Neural cell (in vitro differentiated cells): ENCODE measurements around the gene YY1. TPM values are rescaled to one million over a fixed set of nuclear protein-coding genes. Genes with fewer than 3 reads are reported as not detected.

Experiments used
- H2AFZ ChIP-seq: fragments of 200-600, 300-800 bp; sonication (generic), shearing (Covaris generic); 2 replicates; pipeline ENCODE4 v1.6.0; 2014; ENCODE audit warnings: low read depth, mild to moderate bottlenecking, antibody characterized with exemption, low read length, moderate library complexity
- H3F3A ChIP-seq: fragments of 200-600 bp; shearing (Covaris generic); 2 replicates; pipeline ENCODE4 v1.6.1; 2016; ENCODE audit warnings: mild to moderate bottlenecking, moderate library complexity, mixed read lengths, antibody characterized with exemption, low read length; ENCODE audit not compliant: insufficient read depth, poor library complexity, severe bottlenecking
- H3K27ac ChIP-seq: fragments of 200-600, 300-800 bp; sonication (generic), shearing (Covaris generic); 2 replicates; pipeline ENCODE4 v1.5.1; 2014; ENCODE audit warnings: mild to moderate bottlenecking, low read length, moderate library complexity
- H3K27me3 ChIP-seq: fragments of 300-800, 200-600 bp; sonication (generic), shearing (Covaris generic); 2 replicates; pipeline ENCODE4 v1.6.0; 2014; ENCODE audit warnings: mild to moderate bottlenecking, low read depth, low read length, moderate library complexity; ENCODE audit not compliant: insufficient read depth
- H3K36me3 ChIP-seq: fragments of 300-800, 200-600 bp; sonication (generic), shearing (Covaris generic); 2 replicates; pipeline ENCODE4 v1.5.1; 2014; ENCODE audit warnings: mild to moderate bottlenecking, antibody characterized with exemption, low read length, moderate library complexity; ENCODE audit not compliant: insufficient read depth
- H3K4me2 ChIP-seq: fragments of 300-800, 200-600 bp; sonication (generic), shearing (Covaris generic); 2 replicates; pipeline ENCODE4 v1.6.0; 2014; ENCODE audit warnings: mild to moderate bottlenecking, low read length
- H3K4me3 ChIP-seq: fragments of 300-800, 200-600 bp; sonication (generic), shearing (Covaris generic); 2 replicates; pipeline ENCODE4 v1.5.1; 2014; ENCODE audit warnings: mild to moderate bottlenecking, low read length, moderate library complexity
- H3K79me2 ChIP-seq: fragments of 200-600 bp; shearing (Covaris generic); replicated peaks from 2 replicates; pipeline ENCODE4 v1.6.0; 2014; ENCODE audit warnings: mild to moderate bottlenecking, low read length, moderate library complexity; ENCODE audit not compliant: insufficient read depth
- H3K9ac ChIP-seq: fragments of 300-800, 200-600 bp; sonication (generic), shearing (Covaris generic); 2 replicates; pipeline ENCODE4 v1.6.1; 2016; ENCODE audit warnings: mild to moderate bottlenecking, low read length, mixed read lengths
- H3K9me2 ChIP-seq: fragments of 200-600 bp; shearing (Covaris generic); 2 replicates; pipeline ENCODE4 v1.6.1; 2016; ENCODE audit warnings: mild to moderate bottlenecking, low read length, mixed read lengths; ENCODE audit not compliant: insufficient read depth
- H3K9me3 ChIP-seq: fragments of 200-600, 300-800 bp; sonication (generic), shearing (Covaris generic); 2 replicates; pipeline ENCODE4 v1.6.1; 2016; ENCODE audit warnings: mild to moderate bottlenecking, mixed run types, low read length, moderate library complexity, mixed read lengths
- H4K20me1 ChIP-seq: fragments of 200-600 bp; shearing (Covaris generic); 2 replicates; pipeline ENCODE4 v1.6.1; 2016; ENCODE audit warnings: mild to moderate bottlenecking, mixed run types; ENCODE audit not compliant: insufficient read depth
- EP300 ChIP-seq: fragments of 450-650 bp; conservative IDR thresholded peaks from 2 replicates; pipeline ENCODE4 v1.6.1; 2014; ENCODE audit warnings: antibody characterized with exemption, mild to moderate bottlenecking, moderate library complexity; ENCODE audit not compliant: poor library complexity, severe bottlenecking
- EZH2 ChIP-seq: fragments of 200-600, 300-800 bp; shearing (Covaris generic), sonication (generic); IDR thresholded peaks from 2 replicates; pipeline ENCODE4 v1.6.1; 2014; ENCODE audit warnings: antibody characterized with exemption, low read length, borderline replicate concordance, mild to moderate bottlenecking; ENCODE audit not compliant: insufficient read depth, poor library complexity, severe bottlenecking
- POLR2AphosphoS5 ChIP-seq: IDR thresholded peaks from 2 replicates; pipeline ENCODE4 v1.6.1; 2012
- SMC3 ChIP-seq: fragments of 450-650 bp; conservative IDR thresholded peaks from 2 replicates; pipeline ENCODE4 v1.6.1; 2014; ENCODE audit warnings: antibody characterized with exemption, mild to moderate bottlenecking, moderate library complexity; ENCODE audit not compliant: poor library complexity
- TAF1 ChIP-seq: IDR thresholded peaks from 2 replicates; pipeline ENCODE4 v1.6.1; 2012; ENCODE audit warnings: low read depth
- polyA plus RNA-seq: library from polyadenylated mRNA; depleted of rRNA; stranded (reverse); fragments of >200 nt; gene quantifications from 2 replicates; pipeline ENCODE4 v1.2.3, GENCODE V29; 2014
- TF ChIP-seq, protein P1 (sequence below): IDR thresholded peaks from 2 replicates; pipeline ENCODE4 v1.6.1; 2012; ENCODE audit warnings: borderline replicate concordance
- TF ChIP-seq, protein P2 (sequence below): fragments of 450-650 bp; IDR thresholded peaks from 2 replicates; pipeline ENCODE4 v1.5.1; 2014; ENCODE audit warnings: antibody characterized with exemption, mild to moderate bottlenecking, moderate library complexity; ENCODE audit not compliant: poor library complexity, severe bottlenecking

Gene YY1
- polyA plus RNA-seq, 1 donor from 2014 or later = 50.4 TPM

DNA sequence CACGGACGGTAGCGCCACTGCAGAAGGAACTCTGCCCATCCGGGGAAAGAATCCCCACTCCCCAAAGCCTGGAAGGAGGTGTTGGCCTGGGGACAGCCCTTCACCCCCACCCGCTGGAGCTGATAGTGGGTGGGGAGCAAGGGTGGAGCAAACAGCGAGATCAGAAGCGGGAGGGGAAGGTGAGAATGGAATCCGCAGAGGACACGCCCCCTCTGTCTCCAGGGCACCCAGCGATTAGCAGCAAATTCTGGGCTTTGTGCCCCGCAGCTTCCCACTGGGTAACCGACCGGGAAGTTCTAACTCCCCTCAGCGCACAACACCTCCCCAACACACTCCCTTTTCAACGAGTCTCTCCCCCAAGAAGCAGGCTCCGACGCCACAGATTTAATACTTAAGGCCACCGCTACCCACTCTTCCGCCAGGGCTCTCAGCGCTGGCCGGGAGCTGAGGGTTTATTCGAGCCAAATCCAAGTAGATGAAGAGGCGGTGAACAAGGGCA lies 65.9 kb downstream of the YY1 start:
- peak overlapping the region; percentile 85 for H3K4me3 ChIP-seq
- H4K20me1 ChIP-seq = peaks cover 10% of the 10 kb centered on the region
- no peaks in the 10 kb centered on the region for H3K27me3 ChIP-seq
- peaks cover 71% of the 10 kb centered on the region for H3K79me2 ChIP-seq
- H3K4me2 ChIP-seq = peak overlapping the region; percentile 89
- H3K27ac ChIP-seq = peak overlapping the region; percentile 80
- H3K9me2 ChIP-seq = no peaks in the 10 kb centered on the region
- no peaks in the 10 kb centered on the region for H3K9me3 ChIP-seq
- peak overlapping the region; percentile 27 for H2AFZ ChIP-seq
- peak overlapping the region; percentile 96 for H3K9ac ChIP-seq
- no peaks in the 10 kb centered on the region for H3F3A ChIP-seq
- H3K36me3 ChIP-seq = no peaks in the 10 kb centered on the region
- TF ChIP-seq, protein P1, sequence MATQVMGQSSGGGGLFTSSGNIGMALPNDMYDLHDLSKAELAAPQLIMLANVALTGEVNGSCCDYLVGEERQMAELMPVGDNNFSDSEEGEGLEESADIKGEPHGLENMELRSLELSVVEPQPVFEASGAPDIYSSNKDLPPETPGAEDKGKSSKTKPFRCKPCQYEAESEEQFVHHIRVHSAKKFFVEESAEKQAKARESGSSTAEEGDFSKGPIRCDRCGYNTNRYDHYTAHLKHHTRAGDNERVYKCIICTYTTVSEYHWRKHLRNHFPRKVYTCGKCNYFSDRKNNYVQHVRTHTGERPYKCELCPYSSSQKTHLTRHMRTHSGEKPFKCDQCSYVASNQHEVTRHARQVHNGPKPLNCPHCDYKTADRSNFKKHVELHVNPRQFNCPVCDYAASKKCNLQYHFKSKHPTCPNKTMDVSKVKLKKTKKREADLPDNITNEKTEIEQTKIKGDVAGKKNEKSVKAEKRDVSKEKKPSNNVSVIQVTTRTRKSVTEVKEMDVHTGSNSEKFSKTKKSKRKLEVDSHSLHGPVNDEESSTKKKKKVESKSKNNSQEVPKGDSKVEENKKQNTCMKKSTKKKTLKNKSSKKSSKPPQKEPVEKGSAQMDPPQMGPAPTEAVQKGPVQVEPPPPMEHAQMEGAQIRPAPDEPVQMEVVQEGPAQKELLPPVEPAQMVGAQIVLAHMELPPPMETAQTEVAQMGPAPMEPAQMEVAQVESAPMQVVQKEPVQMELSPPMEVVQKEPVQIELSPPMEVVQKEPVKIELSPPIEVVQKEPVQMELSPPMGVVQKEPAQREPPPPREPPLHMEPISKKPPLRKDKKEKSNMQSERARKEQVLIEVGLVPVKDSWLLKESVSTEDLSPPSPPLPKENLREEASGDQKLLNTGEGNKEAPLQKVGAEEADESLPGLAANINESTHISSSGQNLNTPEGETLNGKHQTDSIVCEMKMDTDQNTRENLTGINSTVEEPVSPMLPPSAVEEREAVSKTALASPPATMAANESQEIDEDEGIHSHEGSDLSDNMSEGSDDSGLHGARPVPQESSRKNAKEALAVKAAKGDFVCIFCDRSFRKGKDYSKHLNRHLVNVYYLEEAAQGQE = no peak
- TF ChIP-seq POLR2AphosphoS5 = peak; percentile 11
- TF ChIP-seq TAF1 = peak; percentile 10
- TF ChIP-seq, protein P2, sequence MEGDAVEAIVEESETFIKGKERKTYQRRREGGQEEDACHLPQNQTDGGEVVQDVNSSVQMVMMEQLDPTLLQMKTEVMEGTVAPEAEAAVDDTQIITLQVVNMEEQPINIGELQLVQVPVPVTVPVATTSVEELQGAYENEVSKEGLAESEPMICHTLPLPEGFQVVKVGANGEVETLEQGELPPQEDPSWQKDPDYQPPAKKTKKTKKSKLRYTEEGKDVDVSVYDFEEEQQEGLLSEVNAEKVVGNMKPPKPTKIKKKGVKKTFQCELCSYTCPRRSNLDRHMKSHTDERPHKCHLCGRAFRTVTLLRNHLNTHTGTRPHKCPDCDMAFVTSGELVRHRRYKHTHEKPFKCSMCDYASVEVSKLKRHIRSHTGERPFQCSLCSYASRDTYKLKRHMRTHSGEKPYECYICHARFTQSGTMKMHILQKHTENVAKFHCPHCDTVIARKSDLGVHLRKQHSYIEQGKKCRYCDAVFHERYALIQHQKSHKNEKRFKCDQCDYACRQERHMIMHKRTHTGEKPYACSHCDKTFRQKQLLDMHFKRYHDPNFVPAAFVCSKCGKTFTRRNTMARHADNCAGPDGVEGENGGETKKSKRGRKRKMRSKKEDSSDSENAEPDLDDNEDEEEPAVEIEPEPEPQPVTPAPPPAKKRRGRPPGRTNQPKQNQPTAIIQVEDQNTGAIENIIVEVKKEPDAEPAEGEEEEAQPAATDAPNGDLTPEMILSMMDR = no peak
- no peak for TF ChIP-seq SMC3

DNA sequence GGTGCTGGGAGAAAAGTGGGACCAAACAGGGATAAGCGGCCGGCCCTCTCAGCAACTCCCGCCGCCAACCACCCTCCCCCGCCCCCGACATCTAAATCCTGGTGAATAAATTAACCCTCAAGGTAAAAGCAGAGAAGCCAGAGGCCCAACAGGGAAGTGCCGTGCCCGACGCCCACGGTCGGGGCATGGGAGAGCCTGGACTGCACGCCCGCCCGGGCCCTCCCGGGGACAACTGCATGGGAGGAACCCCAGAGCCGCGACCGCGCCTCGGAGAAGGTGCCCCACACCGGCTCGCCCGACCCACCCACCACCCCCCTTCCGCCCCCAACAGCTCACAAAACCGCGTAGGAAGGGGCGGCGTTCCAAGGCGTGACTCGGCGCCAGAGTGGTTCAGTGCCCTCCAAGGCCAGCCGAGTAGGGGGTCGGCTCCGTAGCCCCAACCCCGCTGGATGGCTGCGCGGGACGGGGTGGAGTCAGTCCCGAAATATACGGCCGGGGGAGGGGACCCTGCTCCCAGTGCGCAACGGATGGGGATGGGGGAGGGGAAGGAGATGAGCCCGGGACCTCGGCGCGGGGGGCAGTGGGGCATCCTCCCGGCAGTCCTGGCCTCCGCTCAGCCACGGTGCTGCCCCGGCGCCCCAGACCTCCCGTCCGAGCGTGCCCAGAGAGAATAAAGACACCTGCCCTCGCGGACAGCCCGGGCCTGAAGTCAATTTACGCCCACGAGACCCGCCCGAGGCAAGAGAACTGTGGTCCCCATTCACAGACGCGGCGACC lies 66.6 kb downstream of the YY1 start:
- H3K36me3 ChIP-seq = no peaks in the 10 kb centered on the region
- H3K9ac ChIP-seq = peak overlapping the region; percentile 96
- H3F3A ChIP-seq = no peaks in the 10 kb centered on the region
- H4K20me1 ChIP-seq = peaks cover 10% of the 10 kb centered on the region
- TF ChIP-seq SMC3 (no peak), EZH2 (no peak), POLR2AphosphoS5 (peak; percentile 45), EP300 (no peak)
- peak overlapping the region; percentile 89 for H3K4me2 ChIP-seq
- H3K4me3 ChIP-seq = peak overlapping the region; percentile 85
- H3K9me3 ChIP-seq = no peaks in the 10 kb centered on the region
- H2AFZ ChIP-seq = peak overlapping the region; percentile 38
- H3K9me2 ChIP-seq = no peaks in the 10 kb centered on the region
- no peaks in the 10 kb centered on the region for H3K27me3 ChIP-seq
- peaks cover 66% of the 10 kb centered on the region for H3K79me2 ChIP-seq
- peak overlapping the region; percentile 80 for H3K27ac ChIP-seq
